ENCODE data around the gene TRNT1.

Gene TRNT1

DNA sequence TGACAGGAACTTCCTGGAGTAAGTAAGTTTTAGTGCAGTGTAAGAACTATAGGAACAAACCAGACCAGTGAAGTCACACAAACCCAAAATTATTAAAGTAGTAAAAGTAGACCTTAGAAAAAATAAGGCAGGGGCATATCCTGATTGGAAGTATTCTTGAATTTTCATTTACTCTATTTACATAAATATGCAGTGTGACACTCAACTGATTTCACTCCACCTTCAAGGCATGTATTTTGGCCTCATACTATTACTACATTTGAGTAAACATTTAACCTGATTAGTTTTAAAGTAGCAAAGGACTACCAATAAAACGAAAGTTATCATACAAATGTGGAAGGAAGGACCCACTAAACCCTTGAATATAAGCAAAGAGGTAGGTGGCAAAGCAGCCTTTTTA, 22.8 kb downstream of the TRNT1 start:
- no peak for TF ChIP-seq CTCF (IDR thresholded peaks at IDR 0.05; ENCODE audit: low read depth, low read length, poor library complexity, severe bottlenecking)
- TF ChIP-seq EZH2phosphoT487 (IDR thresholded peaks at IDR 0.05; ENCODE audit: borderline replicate concordance, low read length) = no peak
- H3K27me3 ChIP-seq (ENCODE audit: control insufficient read depth, low read length) = no peaks in the 10 kb centered on the region
- no peak overlapping the region for H3K4me2 ChIP-seq (ENCODE audit: low read length)
- no peaks in the 10 kb centered on the region for H3K79me2 ChIP-seq (ENCODE audit: control insufficient read depth, low read length)
- H3K27ac ChIP-seq (ENCODE audit: low read depth, low read length) = no peak overlapping the region
- no peaks in the 10 kb centered on the region for H3K9me3 ChIP-seq (ENCODE audit: control insufficient read depth, insufficient read depth, low read length)
- no peaks in the 10 kb centered on the region for H3K4me1 ChIP-seq (ENCODE audit: control insufficient read depth, low read length)
- H3K4me3 ChIP-seq (ENCODE audit: low read length) = no peak overlapping the region
- H4K20me1 ChIP-seq (ENCODE audit: control insufficient read depth, insufficient read depth, low read depth, low read length) = no peaks in the 10 kb centered on the region
- H3K36me3 ChIP-seq (ENCODE audit: control insufficient read depth, low read length) = peaks cover 94% of the 10 kb centered on the region
- no peaks in the 10 kb centered on the region for H3K9me2 ChIP-seq (replicated peaks; ENCODE audit: control insufficient read depth, low read length)
- peaks cover 29% of the 10 kb centered on the region for H3F3A ChIP-seq (ENCODE audit: control insufficient read depth, insufficient read depth)

DNA sequence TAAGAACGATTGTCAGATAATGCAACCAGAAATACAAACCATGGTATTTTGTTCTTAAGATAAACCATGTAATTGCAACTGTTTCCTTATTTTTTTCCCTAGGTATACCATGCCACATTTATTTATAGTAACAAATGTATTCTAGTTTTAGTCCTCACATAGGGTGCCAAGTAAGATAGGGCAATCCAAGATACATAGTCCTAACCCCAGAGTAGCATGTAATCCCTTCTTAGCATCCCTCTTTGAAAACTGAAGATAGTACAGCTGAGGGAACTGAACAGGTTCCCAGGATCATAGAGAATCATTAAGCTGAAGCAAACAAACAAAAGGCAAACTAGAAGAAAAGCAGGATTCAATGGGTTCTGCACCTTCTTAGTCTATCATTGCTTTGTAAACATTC, 24.8 kb downstream of the TRNT1 start:
- Histone ChIP-seq H3K9me2 (replicated peaks; ENCODE audit: control insufficient read depth, low read length) (no peaks in the 10 kb centered on the region), H3K27ac (ENCODE audit: low read depth, low read length) (no peak overlapping the region), H3K4me2 (ENCODE audit: low read length) (no peak overlapping the region), H3K9me3 (ENCODE audit: control insufficient read depth, insufficient read depth, low read length) (no peaks in the 10 kb centered on the region), H3F3A (ENCODE audit: control insufficient read depth, insufficient read depth) (peaks cover 34% of the 10 kb centered on the region), H3K4me3 (ENCODE audit: low read length) (no peak overlapping the region), H3K36me3 (ENCODE audit: control insufficient read depth, low read length) (peaks cover 96% of the 10 kb centered on the region), H3K4me1 (ENCODE audit: control insufficient read depth, low read length) (no peaks in the 10 kb centered on the region), H3K79me2 (ENCODE audit: control insufficient read depth, low read length) (no peaks in the 10 kb centered on the region), H4K20me1 (ENCODE audit: control insufficient read depth, insufficient read depth, low read depth, low read length) (no peaks in the 10 kb centered on the region), H3K27me3 (ENCODE audit: control insufficient read depth, low read length) (no peaks in the 10 kb centered on the region)
- TF ChIP-seq CTCF (IDR thresholded peaks at IDR 0.05; ENCODE audit: low read depth, low read length, poor library complexity, severe bottlenecking) = no peak
- no peak for TF ChIP-seq EZH2phosphoT487 (IDR thresholded peaks at IDR 0.05; ENCODE audit: borderline replicate concordance, low read length)

- no peaks in the 10 kb centered on the region for H3K27me3 ChIP-seq (ENCODE audit: control insufficient read depth, low read length)
- no peaks in the 10 kb centered on the region for H3K4me1 ChIP-seq (ENCODE audit: control insufficient read depth, low read length)
- H3F3A ChIP-seq (ENCODE audit: control insufficient read depth, insufficient read depth) = peaks cover 27% of the 10 kb centered on the region
- TF ChIP-seq EZH2phosphoT487 (IDR thresholded peaks at IDR 0.05; ENCODE audit: borderline replicate concordance, low read length) (no peak), CTCF (IDR thresholded peaks at IDR 0.05; ENCODE audit: low read depth, low read length, poor library complexity, severe bottlenecking) (no peak)
- H3K36me3 ChIP-seq (ENCODE audit: control insufficient read depth, low read length) = peaks cover 64% of the 10 kb centered on the region
- no peaks in the 10 kb centered on the region for H4K20me1 ChIP-seq (ENCODE audit: control insufficient read depth, insufficient read depth, low read depth, low read length)
- no peak overlapping the region for H3K4me3 ChIP-seq (ENCODE audit: low read length)
- H3K9me3 ChIP-seq (ENCODE audit: control insufficient read depth, insufficient read depth, low read length) = no peaks in the 10 kb centered on the region
- no peaks in the 10 kb centered on the region for H3K79me2 ChIP-seq (ENCODE audit: control insufficient read depth, low read length)
- H3K27ac ChIP-seq (ENCODE audit: low read depth, low read length) = no peak overlapping the region
- no peaks in the 10 kb centered on the region for H3K9me2 ChIP-seq (replicated peaks; ENCODE audit: control insufficient read depth, low read length)
- H3K4me2 ChIP-seq (ENCODE audit: low read length) = no peak overlapping the region
Measured at GRCh38 chr3:3154879-3155610, 28.3 kb downstream of the TRNT1 start.
